GM10266 (cell line): ENCODE results near the gene GRIP1.
A peak's percentile ranks its signal among the peaks of the same experiment; 100 is the strongest.
"Not testable (repeated sequence)": the region's sequence is repeated elsewhere in the genome, so short reads cannot be mapped to it uniquely, and the experiment has no call there.

Experiments used
- DNase-seq: peaks from one replicate; pipeline ENCODE4 v3.0.0; 2012; ENCODE audit errors: extremely low spot score
- TF ChIP-seq, protein P1 (sequence below): IDR thresholded peaks from 2 replicates; pipeline ENCODE4 v1.5.1; 2012; ENCODE audit warnings: mild to moderate bottlenecking, low read depth; ENCODE audit not compliant: control insufficient read depth, insufficient read depth; ENCODE audit errors: missing control alignments

GRIP1 gene

DNA sequence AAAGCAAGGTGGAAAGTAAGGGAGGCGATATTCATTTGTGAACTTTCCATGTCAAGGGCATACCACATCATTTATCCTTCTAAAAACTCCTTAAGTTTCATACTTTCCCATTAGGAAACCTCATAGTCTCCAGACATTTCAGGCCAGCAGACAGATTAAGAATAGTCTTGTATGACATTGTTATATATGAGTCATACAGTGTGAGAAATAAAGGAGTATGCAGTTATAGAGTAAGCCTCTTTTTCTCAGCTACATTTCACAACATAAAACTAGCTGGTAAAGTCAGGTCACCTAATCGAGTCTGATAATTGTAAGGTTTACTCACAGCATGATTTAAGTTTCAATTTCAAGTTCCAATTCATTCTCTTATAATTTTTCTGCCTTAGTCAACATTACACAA is 164.3 kb downstream of the GRIP1 start:
- DNase-seq: no peak
- TF ChIP-seq, protein P1, sequence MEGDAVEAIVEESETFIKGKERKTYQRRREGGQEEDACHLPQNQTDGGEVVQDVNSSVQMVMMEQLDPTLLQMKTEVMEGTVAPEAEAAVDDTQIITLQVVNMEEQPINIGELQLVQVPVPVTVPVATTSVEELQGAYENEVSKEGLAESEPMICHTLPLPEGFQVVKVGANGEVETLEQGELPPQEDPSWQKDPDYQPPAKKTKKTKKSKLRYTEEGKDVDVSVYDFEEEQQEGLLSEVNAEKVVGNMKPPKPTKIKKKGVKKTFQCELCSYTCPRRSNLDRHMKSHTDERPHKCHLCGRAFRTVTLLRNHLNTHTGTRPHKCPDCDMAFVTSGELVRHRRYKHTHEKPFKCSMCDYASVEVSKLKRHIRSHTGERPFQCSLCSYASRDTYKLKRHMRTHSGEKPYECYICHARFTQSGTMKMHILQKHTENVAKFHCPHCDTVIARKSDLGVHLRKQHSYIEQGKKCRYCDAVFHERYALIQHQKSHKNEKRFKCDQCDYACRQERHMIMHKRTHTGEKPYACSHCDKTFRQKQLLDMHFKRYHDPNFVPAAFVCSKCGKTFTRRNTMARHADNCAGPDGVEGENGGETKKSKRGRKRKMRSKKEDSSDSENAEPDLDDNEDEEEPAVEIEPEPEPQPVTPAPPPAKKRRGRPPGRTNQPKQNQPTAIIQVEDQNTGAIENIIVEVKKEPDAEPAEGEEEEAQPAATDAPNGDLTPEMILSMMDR: no peak

GRCh38 chr12:66508025-66508424 is 170.9 kb downstream of the GRIP1 start:
- DNase-seq: no peak
- TF ChIP-seq, protein P1: no peak

- no peak for DNase-seq
- TF ChIP-seq, protein P1: no peak
These were observed 175.1 kb downstream of the GRIP1 start for GRCh38 chr12:66503746-66504145.

- TF ChIP-seq, protein P1: no peak
- no peak for DNase-seq
These were observed 176.0 kb downstream of the GRIP1 start for GRCh38 chr12:66502911-66503310.

DNA sequence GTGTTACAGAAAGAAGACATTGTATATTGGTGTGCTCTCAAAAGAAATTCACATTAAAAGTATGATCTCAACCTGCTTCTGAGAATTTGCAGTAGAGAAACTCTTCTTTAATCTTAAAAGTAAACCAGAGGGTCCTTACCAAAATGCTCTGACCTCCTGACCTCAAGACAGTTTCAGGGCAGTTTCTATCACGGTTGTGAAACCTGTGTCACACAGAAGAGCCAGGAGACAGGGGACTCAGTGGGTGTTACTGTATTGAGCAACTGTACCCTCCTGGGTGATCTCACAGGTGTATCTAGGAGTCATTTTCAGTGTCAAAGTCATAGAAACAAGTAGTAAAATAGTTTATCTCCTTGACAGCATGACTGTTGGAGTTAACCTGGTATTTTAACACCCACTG is 178.0 kb downstream of the GRIP1 start:
- peak; percentile 47 for DNase-seq
- TF ChIP-seq, protein P1: no peak

GRCh38 chr12:66500091-66500490 is 178.8 kb downstream of the GRIP1 start:
- DNase-seq: no peak
- TF ChIP-seq, protein P1: no peak

DNA sequence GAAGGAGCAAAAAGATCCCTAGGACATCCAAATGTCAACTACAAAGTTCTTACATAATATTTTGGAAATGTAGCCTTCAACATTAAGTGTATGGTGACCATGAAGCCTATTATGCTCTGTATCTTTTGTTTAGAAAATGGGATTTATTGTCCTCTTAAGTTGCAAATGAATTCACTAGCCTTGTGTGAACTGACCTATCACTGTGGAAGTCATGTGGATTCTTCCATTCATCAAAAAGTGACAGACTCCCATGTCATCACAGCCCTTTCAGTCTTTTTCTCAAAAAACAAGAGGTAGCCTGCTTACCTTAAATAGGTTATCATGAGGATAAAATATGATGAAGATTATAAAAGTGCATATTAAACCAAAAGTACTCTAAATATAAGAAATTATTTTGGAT is 179.9 kb downstream of the GRIP1 start:
- TF ChIP-seq, protein P1: no peak
- no peak for DNase-seq

DNA sequence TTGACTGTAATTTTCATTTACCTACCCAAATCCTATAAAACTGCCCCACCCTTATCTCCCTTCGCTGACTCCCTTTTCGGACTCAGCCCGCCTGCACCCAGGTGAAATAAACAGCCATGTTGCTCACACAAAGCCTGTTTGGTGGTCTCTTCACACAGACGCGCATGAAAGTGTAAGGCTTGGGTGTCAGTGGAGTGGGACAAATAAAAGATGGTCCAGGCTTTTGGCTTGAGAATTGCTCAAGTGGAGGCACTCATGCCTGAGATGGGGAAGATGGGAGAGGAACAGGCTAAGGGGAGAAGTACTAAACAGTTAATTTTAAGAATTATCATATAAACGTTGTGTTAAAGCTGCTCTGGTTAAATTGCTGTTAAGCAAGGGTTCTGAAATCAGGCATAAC is 180.8 kb downstream of the GRIP1 start:
- DNase-seq: not testable (repeated sequence)
